22Rv1 (cell line): ENCODE data around the gene FEM1C.

Source experiments
- ZFX ChIP-seq: fragments of 450-650 bp; IDR thresholded peaks from 2 replicates; pipeline ENCODE4 v1.6.1; 2017; ENCODE audit warnings: antibody characterized with exemption, borderline replicate concordance
- TF ChIP-seq, protein P1 (sequence below): fragments of 450-650 bp; IDR thresholded peaks from 2 replicates; pipeline ENCODE4 v1.5.1; 2017; ENCODE audit warnings: mild to moderate bottlenecking

DNA sequence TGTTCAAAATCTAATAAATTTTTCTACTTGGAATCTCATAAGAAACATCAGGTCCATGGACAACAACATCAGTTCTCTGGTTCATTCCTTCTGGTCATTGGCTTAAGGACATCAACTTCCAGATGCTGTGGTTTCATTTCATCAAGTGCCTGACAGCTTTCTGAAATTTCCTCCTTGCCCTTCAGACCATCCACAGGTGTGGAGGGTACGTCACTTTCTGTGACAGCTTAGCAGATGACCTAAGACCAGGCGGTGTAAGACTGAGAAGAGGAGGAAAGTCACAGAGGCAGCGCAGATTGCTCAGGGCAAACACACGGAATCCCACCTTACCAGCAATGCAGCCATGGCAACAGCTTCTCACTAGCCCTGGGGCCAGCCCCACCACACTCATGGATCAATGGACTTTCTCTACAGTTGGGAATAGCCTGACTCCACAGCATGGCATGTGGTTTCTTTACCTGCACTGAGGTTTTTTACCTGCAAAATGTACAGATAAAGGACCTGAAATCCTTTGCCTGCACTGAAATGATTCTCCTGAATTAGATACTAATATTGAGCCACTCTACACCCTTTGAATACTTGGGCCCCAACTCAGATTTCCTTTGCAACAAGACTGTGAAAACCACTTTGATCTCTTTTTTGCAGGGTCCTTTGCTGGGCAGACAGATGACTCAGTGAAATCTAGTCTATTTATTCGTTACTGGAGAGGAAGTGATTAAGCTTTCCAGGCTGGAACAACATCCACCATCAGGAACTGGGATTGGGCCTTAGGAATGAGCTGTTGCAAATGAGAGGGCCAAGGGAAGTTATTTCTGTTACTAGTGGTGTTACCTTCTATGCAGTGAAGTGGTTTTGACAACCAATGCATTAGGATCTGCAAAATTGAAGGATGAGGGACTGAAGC is 30.8 kb upstream of the FEM1C start:
- TF ChIP-seq ZFX, result no peak
- TF ChIP-seq, protein P1, sequence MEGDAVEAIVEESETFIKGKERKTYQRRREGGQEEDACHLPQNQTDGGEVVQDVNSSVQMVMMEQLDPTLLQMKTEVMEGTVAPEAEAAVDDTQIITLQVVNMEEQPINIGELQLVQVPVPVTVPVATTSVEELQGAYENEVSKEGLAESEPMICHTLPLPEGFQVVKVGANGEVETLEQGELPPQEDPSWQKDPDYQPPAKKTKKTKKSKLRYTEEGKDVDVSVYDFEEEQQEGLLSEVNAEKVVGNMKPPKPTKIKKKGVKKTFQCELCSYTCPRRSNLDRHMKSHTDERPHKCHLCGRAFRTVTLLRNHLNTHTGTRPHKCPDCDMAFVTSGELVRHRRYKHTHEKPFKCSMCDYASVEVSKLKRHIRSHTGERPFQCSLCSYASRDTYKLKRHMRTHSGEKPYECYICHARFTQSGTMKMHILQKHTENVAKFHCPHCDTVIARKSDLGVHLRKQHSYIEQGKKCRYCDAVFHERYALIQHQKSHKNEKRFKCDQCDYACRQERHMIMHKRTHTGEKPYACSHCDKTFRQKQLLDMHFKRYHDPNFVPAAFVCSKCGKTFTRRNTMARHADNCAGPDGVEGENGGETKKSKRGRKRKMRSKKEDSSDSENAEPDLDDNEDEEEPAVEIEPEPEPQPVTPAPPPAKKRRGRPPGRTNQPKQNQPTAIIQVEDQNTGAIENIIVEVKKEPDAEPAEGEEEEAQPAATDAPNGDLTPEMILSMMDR, result no peak
